Iris pigment epithelial cell (primary cell): ENCODE data around the gene TREML2.
A peak's percentile ranks its signal among the peaks of the same experiment; 100 is the strongest.
"Not testable (repeated sequence)": the region's sequence is repeated elsewhere in the genome, so short reads cannot be mapped to it uniquely, and the experiment has no call there.

Experiments used
- DNase-seq: peaks from one replicate; pipeline ENCODE4 v3.0.0-alpha.2; 2011; ENCODE audit warnings: low read depth

Gene TREML2

GRCh38 chr6:41200901-41201763 is at the start of gene TREML2:
TSS of gene TREML2 (minus strand) at chr6:41201149. CDS start at chr6:41201008, 141 bp downstream.
- DNase-seq, result no peak

- DNase-seq, result no peak
Measured at GRCh38 chr6:41247882-41248705, 47.1 kb upstream of the TREML2 start.

GRCh38 chr6:41247288-41247865 is 46.4 kb upstream of the TREML2 start:
- no peak for DNase-seq

- DNase-seq, result not testable (repeated sequence)
Measured at GRCh38 chr6:41246529-41246928, 45.6 kb upstream of the TREML2 start.

GRCh38 chr6:41239467-41240159 is 38.7 kb upstream of the TREML2 start:
- DNase-seq, result no peak

- no peak for DNase-seq
Measured at GRCh38 chr6:41237128-41237527, 36.2 kb upstream of the TREML2 start.

- DNase-seq, result no peak
Measured at GRCh38 chr6:41236276-41236675, 35.3 kb upstream of the TREML2 start.

- no peak for DNase-seq
Measured at GRCh38 chr6:41232667-41233066, 31.7 kb upstream of the TREML2 start.

GRCh38 chr6:41231246-41231645 is 30.3 kb upstream of the TREML2 start:
- DNase-seq, result no peak

- DNase-seq, result no peak
Measured at GRCh38 chr6:41229721-41230120, 28.8 kb upstream of the TREML2 start.

GRCh38 chr6:41228616-41229015 is 27.7 kb upstream of the TREML2 start:
- DNase-seq, result peak; percentile 23

GRCh38 chr6:41228096-41228495 is 27.1 kb upstream of the TREML2 start, which contains the start of gene TREML4:
TSS of gene TREML4 (plus strand) at chr6:41228349. CDS start at chr6:41228428, 79 bp downstream.
- no peak for DNase-seq

GRCh38 chr6:41226752-41227151 is 25.8 kb upstream of the TREML2 start:
- DNase-seq, result no peak

- DNase-seq, result no peak
Measured at GRCh38 chr6:41224800-41225199, 23.9 kb upstream of the TREML2 start.

- DNase-seq, result no peak
Measured at GRCh38 chr6:41222513-41222912, 21.6 kb upstream of the TREML2 start.

GRCh38 chr6:41222045-41222444 is 21.1 kb upstream of the TREML2 start:
- DNase-seq, result no peak

GRCh38 chr6:41216616-41217015 is 15.7 kb upstream of the TREML2 start:
- DNase-seq, result no peak

GRCh38 chr6:41215777-41216176 is 14.8 kb upstream of the TREML2 start:
- DNase-seq, result no peak

- no peak for DNase-seq
Measured at GRCh38 chr6:41214559-41215238, 13.8 kb upstream of the TREML2 start.

GRCh38 chr6:41209547-41210320 is 8.8 kb upstream of the TREML2 start:
- no peak for DNase-seq
